HG02885 (cell line): ENCODE results near the gene DTNA.
"Not testable (repeated sequence)": the region's sequence is repeated elsewhere in the genome, so short reads cannot be mapped to it uniquely, and the experiment has no call there.

Experiments
- ATAC-seq: cut with Tn5 transposase; IDR thresholded peaks from one replicate; pipeline ENCODE4 v1.9.1; 2021; ENCODE audit warnings: mild to moderate bottlenecking; ENCODE audit not compliant: unreplicated experiment, poor library complexity

DTNA gene

DNA sequence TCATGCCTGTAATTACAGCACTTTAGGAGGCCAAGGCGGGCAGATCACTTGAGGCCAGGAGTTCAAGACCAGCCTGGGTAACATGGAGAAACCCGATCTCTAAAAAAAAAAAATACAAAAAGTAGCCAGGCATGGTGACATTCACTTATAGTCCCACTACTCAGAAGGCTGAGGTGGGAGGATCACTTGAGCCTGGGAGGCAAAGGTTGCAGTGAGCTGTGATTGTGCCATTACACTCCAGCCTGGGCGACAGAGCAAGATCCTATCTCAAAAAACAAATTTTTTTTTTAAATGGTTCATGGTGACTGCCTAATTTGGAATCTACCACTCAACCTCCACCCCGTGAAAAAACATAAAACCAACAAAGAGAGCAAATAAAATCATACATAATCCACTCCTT lies 212.5 kb downstream of the DTNA start:
- not testable (repeated sequence) for ATAC-seq

- ATAC-seq, result no peak
Observed at GRCh38 chr18:34923911-34924310, 213.8 kb downstream of the DTNA start.

DNA sequence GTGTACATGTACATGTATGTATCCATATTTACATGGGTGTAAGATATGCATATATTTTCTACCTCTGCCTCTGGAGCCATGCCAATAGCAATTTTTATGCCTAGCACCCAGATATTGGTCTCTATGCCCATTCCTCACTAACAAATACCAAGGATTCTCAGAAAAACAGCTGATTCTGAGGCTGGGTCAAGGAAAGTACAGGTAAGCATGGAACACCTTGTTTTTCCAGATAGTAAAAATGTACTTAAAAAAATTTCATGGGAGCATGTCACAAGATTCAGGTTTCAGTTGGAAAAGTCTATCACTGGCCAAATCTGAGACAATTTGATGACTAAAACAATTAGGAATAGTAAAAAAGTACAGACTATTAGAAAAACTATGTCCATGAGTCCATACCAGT lies 216.6 kb downstream of the DTNA start:
- ATAC-seq, result no peak

GRCh38 chr18:34928088-34928753 lies 218.1 kb downstream of the DTNA start:
- ATAC-seq, result no peak

- ATAC-seq, result no peak
Observed at GRCh38 chr18:34928754-34929335, 218.7 kb downstream of the DTNA start.

DNA sequence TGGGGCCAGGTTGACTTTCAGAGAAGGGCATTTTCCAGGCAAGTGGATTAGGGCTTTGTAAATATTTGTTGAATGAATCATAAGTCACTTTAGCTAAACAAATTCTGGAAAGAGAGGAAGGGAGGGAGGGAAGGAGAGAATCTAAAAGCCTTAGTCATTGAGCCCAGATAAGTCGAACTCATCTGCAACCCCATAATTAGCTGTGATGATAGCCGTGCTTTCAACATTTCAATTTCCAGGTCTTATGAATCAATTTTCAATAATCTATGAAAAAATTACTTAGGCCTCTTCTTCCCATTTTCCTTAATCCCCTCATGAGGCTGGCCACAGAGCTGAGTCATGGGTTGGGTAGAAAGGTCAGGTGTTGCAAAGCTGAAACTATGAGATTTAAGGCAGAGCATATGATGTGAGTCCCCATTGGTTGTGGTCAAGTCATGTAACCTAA lies 219.3 kb downstream of the DTNA start:
- ATAC-seq, result no peak

DNA sequence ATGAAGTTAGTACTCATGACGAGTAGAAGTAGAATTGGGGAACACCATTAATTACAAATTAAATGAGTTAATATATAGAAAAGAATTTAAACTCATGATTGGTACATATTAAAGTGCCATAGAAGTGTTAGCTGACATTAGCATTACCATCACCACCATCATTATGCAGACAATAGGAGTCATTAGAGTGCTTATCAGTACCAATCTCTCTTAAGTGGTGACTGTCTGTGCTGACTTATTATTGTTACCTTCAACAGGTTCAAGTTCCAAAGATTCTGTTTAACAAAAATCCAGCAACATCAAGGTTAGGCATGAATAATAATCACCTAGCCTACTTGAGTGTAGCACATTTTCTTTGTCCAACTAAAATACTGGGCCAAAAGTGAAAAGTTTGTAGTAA lies 222.3 kb downstream of the DTNA start:
- ATAC-seq, result no peak

DNA sequence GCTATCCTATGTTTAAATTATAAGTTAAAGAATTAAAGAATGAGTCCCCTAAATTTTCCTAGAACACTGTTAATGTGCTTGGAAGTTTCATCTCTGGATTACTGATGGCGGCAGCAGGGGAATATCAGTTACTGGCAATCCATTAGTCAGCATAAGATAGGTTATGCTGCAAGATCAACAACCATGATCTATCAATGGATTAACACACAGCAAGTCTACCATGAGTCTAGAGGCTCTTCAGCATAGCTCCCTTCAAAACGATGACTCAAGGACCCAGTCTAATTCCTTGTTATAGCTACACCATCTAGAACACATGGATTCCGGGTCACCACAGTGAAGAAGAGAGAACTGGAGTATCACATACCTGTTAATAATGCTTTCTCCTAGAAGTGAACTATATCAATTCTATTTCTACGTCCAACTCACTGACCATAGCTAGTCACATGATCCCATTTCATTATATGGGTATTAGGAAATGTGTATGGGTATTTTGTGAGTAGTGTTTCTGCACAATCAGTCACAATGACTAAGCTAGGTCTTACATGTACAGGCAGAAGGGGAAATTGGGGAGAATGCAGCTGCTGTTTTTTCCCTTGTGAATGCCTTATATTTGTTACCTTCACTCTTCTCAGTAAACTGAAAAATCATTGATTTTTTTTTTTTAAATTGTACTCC lies 222.8 kb downstream of the DTNA start:
- ATAC-seq, result no peak

- no peak for ATAC-seq
Observed at GRCh38 chr18:34933909-34934661, 224.0 kb downstream of the DTNA start.

- ATAC-seq, result no peak
Observed at GRCh38 chr18:34936772-34937171, 226.7 kb downstream of the DTNA start.

DNA sequence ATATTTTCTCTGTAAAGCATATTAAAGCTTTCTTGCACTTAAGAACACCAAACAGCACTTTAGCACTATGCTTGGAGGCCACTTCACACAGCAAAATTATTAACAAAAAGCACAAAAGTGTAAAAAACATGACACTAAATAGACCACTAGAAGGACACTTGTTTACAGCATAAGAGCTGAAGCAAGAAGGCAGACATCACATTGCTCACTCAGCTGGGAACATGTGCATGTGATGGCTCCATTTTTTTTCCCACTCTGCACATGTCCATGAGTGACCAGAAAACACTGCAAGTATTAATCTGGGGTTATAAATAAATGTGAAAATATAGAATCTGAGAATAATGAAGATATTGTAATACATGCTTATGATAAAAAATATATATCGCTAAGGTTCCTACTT lies 228.0 kb downstream of the DTNA start:
- ATAC-seq, result no peak
